Left colon (tissue), 2 donors: ENCODE measurements around the gene FAM107A. TPM values are rescaled to one million over a fixed set of nuclear protein-coding genes. Genes with fewer than 3 reads are reported as not detected.

Experiments used
- ATAC-seq: fragments of 200-7000 bp; cut with Tn5 transposase; one replicate; pipeline ENCODE4 v1.9.1; 2020; ENCODE audit warnings: mild to moderate bottlenecking, moderate library complexity
- DNase-seq, 2 donors: peaks; one replicate each; pipeline ENCODE4 v3.0.0-alpha.2; 2020
- intact Hi-C, 2 donors: fragments of 100-400 bp; cut with DNase I in 1 of 2; cut with micrococcal nuclease in 1 of 2; formaldehyde crosslinking; loops; one replicate each; pipeline versions ENCODE4 v1.11.2 to v1.14.0; 2022; cut with DNase I, micrococcal nuclease
- total RNA-seq, 2 donors: library from RNA; stranded (reverse); fragmentation: NEBNext Ultra II Directional; extraction: Animal tissue kit (Norgen Biotek cat#: 25700); gene quantifications; one replicate each; pipeline ENCODE4 v1.2.1, GENCODE V29; 2021
- donor health status: DM: no; HTN: no; CAD: no.
- donor health status: DM: yes; HTN: yes; CAD: no.

Gene FAM107A
- total RNA-seq, 2 donors from 2014 or later, result 7.8 to 10.2 TPM

DNA sequence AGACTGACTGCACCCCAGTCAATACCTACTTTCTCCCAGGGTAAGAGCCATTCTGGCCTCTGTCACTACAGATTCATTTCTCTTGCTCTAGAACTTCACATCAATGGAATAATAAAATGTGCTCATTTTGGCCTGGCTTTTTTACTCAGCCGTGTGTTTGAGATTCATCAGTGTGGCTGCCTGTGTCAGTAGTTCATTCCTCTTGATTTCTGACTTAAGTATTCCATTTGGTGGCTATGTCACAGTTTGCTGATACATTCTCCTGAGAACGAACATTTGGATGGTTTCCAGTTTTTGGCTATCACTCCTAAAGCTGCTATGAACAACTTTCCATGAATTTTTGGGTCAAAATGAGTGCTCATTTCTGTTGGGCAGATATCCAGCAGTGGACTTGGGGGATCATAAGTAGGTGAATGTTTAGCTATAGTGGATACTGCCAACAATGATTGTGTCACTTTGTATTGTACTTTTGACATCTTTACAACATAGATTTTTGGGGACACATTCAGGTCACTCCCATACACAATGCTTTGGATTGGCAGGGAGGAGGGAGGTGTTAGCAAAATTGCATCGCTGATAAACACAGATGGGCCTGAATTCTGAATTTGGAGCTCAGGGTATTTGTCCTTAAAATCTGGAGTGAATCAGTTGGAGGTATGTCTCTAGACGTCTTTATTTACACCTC lies 19.8 kb upstream of the FAM107A start:
- intact Hi-C loops, result no loop called here
- ATAC-seq (no peak), DNase-seq (no peak)

GRCh38 chr3:58594117-58594516 lies 16.9 kb upstream of the FAM107A start:
- intact Hi-C loops, result no loop called here
- DNase-seq (no peak), ATAC-seq (no peak)

GRCh38 chr3:58591517-58592510 lies 14.6 kb upstream of the FAM107A start:
- no peak for DNase-seq
- intact Hi-C loops, result no loop called here
- no peak for ATAC-seq

GRCh38 chr3:58588030-58588614 lies 10.9 kb upstream of the FAM107A start:
- intact Hi-C loops, result no loop called here
- no peak for ATAC-seq
- DNase-seq, result no peak

GRCh38 chr3:58586776-58587192 lies 9.6 kb upstream of the FAM107A start:
- DNase-seq, result no peak
- intact Hi-C loops, result no loop called here
- no peak for ATAC-seq

DNA sequence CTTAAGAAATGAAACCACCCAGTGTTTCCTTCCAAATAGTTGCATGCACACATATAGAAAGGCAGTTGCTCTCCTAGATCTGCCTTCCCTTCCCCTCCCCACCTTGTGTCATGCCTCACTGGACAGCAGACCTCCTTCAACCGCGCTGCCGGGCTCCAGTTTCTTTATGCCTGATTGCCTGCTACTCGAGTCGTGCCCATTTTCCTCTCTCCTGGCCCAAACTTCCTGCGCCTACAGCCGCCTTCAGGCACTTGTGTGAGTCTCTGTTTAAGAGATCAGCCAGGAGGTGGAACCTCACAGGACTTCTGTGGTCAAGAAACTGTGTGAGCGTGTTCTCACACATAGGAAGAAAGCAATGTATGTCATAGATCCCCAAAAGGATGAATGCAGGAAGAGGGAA lies 8.8 kb upstream of the FAM107A start:
- intact Hi-C loops, result no loop called here

GRCh38 chr3:58585005-58585786 lies 8.0 kb upstream of the FAM107A start:
- DNase-seq (peak; percentile 76 to 83), ATAC-seq (peak; percentile 98)
- intact Hi-C loops, result no loop called here

More for the DNA sequence above, 8.8 kb upstream of the FAM107A start:
- no peak for DNase-seq
- no peak for ATAC-seq

DNA sequence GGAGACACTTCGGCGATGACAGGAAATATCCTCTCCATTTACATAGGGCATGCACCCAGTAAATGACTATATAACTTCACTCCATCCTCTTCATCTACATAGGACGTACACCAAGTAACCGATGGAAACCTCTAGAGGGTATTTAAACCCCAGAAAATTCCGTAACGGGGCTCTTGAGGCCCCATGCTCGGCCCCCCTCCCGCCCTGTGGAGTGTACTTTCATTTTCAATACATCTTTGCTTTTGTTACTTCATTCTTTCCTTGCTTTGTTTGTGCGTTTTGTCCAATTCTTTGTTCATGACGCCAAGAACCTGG lies 7.5 kb upstream of the FAM107A start:
- intact Hi-C loops, result no loop called here
- DNase-seq (peak in 1 of 2 donors; percentile 29), ATAC-seq (peak; percentile 34)

DNA sequence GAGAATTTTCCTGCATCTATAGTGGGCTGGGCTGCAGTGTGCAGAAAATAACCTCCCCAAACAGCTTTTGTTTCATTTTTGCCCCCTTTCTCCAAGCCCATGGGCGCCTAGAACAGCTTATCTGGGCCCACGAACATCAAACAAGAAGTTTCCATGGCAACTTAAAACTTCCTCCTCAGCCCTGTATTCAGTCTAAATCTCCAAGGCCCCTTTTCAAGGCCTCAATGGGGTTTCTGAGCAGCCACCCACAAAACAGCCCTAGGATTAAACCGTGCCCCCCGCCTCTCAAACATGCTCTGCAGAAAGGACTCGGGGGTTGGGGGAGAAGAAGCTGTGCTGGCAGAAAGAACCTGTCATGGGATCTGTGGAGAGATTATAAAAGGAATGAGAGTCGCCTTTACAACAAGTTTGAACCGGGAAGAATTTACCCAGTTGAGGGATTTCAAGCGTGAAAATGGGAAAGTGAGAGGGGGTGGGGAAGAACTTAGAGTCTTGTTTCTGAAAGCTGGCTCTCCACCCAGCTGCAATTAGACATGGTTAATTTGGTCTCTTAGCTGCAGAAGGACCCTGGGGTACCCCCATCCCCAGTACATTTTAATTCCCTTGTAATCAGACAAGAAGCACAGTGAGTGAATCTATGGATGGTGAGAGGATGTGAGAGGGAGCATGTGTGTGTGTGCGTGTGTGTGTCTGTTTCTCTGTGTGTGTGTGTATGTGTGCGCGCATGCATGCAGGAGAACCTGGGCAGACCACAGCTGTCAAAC lies 4.3 kb upstream of the FAM107A start:
- no peak for DNase-seq
- ATAC-seq, result no peak
- intact Hi-C loops, result no loop called here

- intact Hi-C loops, result no loop called here
- DNase-seq, result no peak
- ATAC-seq, result no peak
Observed at GRCh38 chr3:58580826-58581327, 3.7 kb upstream of the FAM107A start.

- DNase-seq (no peak), ATAC-seq (no peak)
Observed at GRCh38 chr3:58578873-58579272, 1.7 kb upstream of the FAM107A start.

DNA sequence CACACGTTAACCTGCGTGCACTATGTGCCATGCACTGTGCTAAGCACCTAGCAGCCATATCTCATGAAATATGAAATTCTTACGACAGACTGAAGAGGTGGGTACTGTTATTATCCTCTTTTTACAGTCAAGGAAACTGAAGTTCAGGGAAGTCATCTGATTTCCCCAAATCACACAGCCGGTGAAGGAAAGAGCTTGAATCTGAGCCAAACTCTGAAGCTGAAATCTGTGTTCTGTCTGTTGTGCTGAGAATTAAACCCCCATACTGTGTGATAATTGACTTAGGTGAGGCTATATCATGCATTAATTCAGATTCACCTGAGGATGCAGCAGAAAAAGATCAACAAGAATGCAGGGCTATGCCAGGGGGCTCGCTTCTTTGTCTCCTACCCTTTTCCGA lies 475 bp downstream of the FAM107A start:
- intact Hi-C loops, result loop anchor here in 1 of 2 donors (10.0 kb wide), 1 partner anchor 58 kb away; no protein-coding TSS in a partner anchor
- DNase-seq (no peak), ATAC-seq (no peak)

More at GRCh38 chr3:58578873-58579272, 1.7 kb upstream of the FAM107A start:
- intact Hi-C loops, result loop anchor here in 1 of 2 donors (10.0 kb wide), 1 partner anchor 56 kb away; no protein-coding TSS in a partner anchor

DNA sequence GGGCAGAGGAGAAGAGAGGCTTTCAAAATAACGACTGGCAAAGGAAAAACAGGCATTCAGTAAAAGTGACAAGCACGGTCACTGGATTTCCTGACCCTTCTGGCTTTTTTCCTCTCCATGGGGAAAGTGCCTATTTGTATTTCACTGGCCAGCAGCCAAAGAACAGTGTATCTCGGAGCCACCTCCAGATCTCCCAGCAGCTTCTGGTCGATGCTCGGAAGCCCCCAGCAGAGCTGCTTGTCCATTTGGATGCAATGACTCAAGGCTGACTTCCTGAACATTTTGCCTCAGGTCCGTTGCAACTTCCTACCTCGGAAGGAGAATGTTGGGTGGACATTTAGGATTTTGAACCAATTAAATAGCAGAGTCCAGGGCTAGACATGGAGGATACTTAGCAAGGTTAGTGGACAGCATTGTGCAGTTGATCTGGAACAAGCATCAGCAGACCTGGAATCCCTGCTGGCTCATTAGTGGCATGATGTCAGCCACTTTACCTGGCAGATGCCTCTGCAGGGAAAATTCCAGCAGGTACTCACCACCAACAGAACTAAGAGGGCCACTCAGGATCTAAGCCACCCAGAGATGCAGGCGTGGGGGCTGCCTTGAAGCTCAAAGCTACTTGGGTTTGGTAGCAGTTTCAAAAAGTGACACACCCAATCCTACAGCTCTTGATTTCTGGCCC lies 1.1 kb downstream of the FAM107A start:
- ATAC-seq (no peak), DNase-seq (no peak)
- intact Hi-C loops, result loop anchor here in 1 of 2 donors (10.0 kb wide), 1 partner anchor 59 kb away; no protein-coding TSS in a partner anchor

DNA sequence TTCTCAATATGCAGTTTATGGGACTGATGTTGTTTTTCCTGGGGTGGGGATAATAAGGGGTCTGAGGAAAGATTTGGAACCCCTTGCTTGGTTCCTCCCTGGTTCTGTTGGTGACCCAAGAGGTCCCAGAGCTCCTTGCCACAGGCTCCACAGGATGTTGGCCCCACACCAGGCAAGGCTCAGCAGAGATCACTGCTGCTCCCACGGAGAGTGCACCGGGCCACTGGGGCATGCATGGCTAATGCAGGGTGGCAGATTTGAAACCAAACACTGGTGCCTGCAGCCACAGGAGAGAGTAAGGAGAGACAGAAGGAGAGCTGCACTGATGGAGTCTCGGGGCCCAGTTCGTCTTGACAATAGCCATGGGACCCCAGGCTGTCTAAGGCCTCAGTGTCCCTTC lies 2.5 kb downstream of the FAM107A start:
- ATAC-seq (no peak), DNase-seq (no peak)

GRCh38 chr3:58574106-58574505 lies 3.1 kb downstream of the FAM107A start:
- ATAC-seq (no peak), DNase-seq (no peak)
- intact Hi-C loops, result loop anchor here in 1 of 2 donors (10.0 kb wide), 1 partner anchor 61 kb away; no protein-coding TSS in a partner anchor

More for the DNA sequence above, 2.5 kb downstream of the FAM107A start:
- intact Hi-C loops, result loop anchor here in 1 of 2 donors (10.0 kb wide), 1 partner anchor 60 kb away; no protein-coding TSS in a partner anchor

GRCh38 chr3:58573640-58574039 lies 3.6 kb downstream of the FAM107A start:
- ATAC-seq (peak; percentile 65), DNase-seq (no peak)
- intact Hi-C loops, result loop anchor here in 1 of 2 donors (10.0 kb wide), 1 partner anchor 61 kb away; no protein-coding TSS in a partner anchor
